Lung (tissue), 12 donors: ENCODE measurements around the gene LRRN4. TPM values are rescaled to one million over a fixed set of nuclear protein-coding genes. Genes with fewer than 3 reads are reported as not detected.

Experiments
- ATAC-seq: fragments of 200-7000 bp; cut with Tn5 transposase; one replicate; pipeline ENCODE4 v1.9.1; 2020; ENCODE audit warnings: moderate number of reproducible peaks; ENCODE audit not compliant: insufficient read depth, low FRiP score
- DNase-seq, 3 donors: peaks; one replicate each; pipeline ENCODE4 v3.0.0-alpha.2; 2013 to 2017
- H3K27ac ChIP-seq, 2 donors: one replicate each; pipeline ENCODE4 v1.5.1; 2013; ENCODE audit warnings: mild to moderate bottlenecking in 2 of 2, moderate library complexity in 2 of 2, control low read depth in 1 of 2, inconsistent platforms in 1 of 2, low read depth in 1 of 2, low read length in 1 of 2
- H3K27me3 ChIP-seq, 3 donors: one replicate each; pipeline ENCODE4 v1.5.1; 2013; ENCODE audit warnings: low read length in 2 of 3; ENCODE audit not compliant: control insufficient read depth in 3 of 3, insufficient read depth in 3 of 3
- H3K36me3 ChIP-seq, 4 donors: one replicate each; pipeline ENCODE4 v1.5.1; 2013; ENCODE audit warnings: low read length in 4 of 4, mild to moderate bottlenecking in 1 of 4, moderate library complexity in 1 of 4; ENCODE audit not compliant: control insufficient read depth in 4 of 4, insufficient read depth in 4 of 4
- H3K4me1 ChIP-seq, 5 donors: one replicate each; pipeline ENCODE4 v1.5.1; 2013; ENCODE audit warnings: low read length in 5 of 5, mild to moderate bottlenecking in 2 of 5, moderate library complexity in 1 of 5; ENCODE audit not compliant: control insufficient read depth in 5 of 5, insufficient read depth in 5 of 5
- H3K4me3 ChIP-seq: one replicate; pipeline ENCODE4 v1.5.1; 2013; ENCODE audit warnings: mild to moderate bottlenecking, control low read depth, moderate library complexity
- H3K9ac ChIP-seq, 2 donors: one replicate each; pipeline ENCODE4 v1.5.1; 2013; ENCODE audit warnings: low read length in 2 of 2, control low read depth in 1 of 2; ENCODE audit not compliant: insufficient read depth in 1 of 2
- H3K9me3 ChIP-seq, 4 donors: one replicate each; pipeline ENCODE4 v1.5.1; 2013; ENCODE audit warnings: low read length in 3 of 4, mild to moderate bottlenecking in 1 of 4, moderate library complexity in 1 of 4; ENCODE audit not compliant: control insufficient read depth in 4 of 4, insufficient read depth in 3 of 4
- CTCF ChIP-seq: IDR thresholded peaks from 2 replicates; pipeline ENCODE4 v1.5.1; 2012; ENCODE audit warnings: mild to moderate bottlenecking; ENCODE audit errors: control extremely low read depth, extremely low read depth
- WGBS, 2 donors: extraction: QIAGEN DNeasy Blood & Tissue Kit; methylation state at CpG; one replicate each; pipeline ENCODE4 v1.1.7; 2013; 5-methylcytosine and 5-hydroxymethylcytosine counted together
- polyA plus RNA-seq, 2 donors: library from polyadenylated mRNA; stranded (reverse); fragments of 200-250 nt; gene quantifications; one replicate each; pipeline ENCODE4 v1.2.1, GENCODE V29; 2013
- total RNA-seq, 2 donors: library from RNA; depleted of rRNA in 1 of 2; stranded (reverse); fragments of >200 nt in 1 of 2; gene quantifications; one replicate each; pipeline ENCODE4 v1.2.1, GENCODE V29; 2014 to 2021
- donor health status: control.
- donor health status: control.
- donor health status: Bipolar disorder and iron deficiency.
- donor health status: healthy.
- donor health status: DM: yes; HTN: yes; CAD: no.

LRRN4 gene
- total and polyA plus RNA-seq, 4 donors, result 9.8 to 62.3 (median 23.5) TPM

- ATAC-seq (no peak), DNase-seq (no peak)
- Histone ChIP-seq H3K36me3 (no peaks in the 10 kb centered on the region), H3K4me3 (no peak overlapping the region), H3K9ac (no peak overlapping the region), H3K9me3 (no peaks in the 10 kb centered on the region), H3K27ac (no peak overlapping the region), H3K27me3 (no peaks in the 10 kb centered on the region), H3K4me1 (no peaks in the 10 kb centered on the region)
- no peak for TF ChIP-seq CTCF
- WGBS, 2 donors, result 76 to 78% methylated on average over 2 of the region's 2 CpGs
These were observed 27.4 kb upstream of the LRRN4 start for GRCh38 chr20:6081236-6081635.

- H3K4me3 ChIP-seq, result no peak overlapping the region
- no peaks in the 10 kb centered on the region for H3K27me3 ChIP-seq
- DNase-seq (no peak), ATAC-seq (no peak)
- H3K9ac ChIP-seq, result no peak overlapping the region
- no peaks in the 10 kb centered on the region for H3K9me3 ChIP-seq
- TF ChIP-seq CTCF, result no peak
- no peak overlapping the region for H3K27ac ChIP-seq
- WGBS, 2 donors, result 75 to 88% methylated on average over 2 of the region's 2 CpGs
- H3K4me1 ChIP-seq, result peaks cover 0 to 5% (median 0%) of the 10 kb centered on the region in 5 donors
- H3K36me3 ChIP-seq, result no peaks in the 10 kb centered on the region
These were observed 25.2 kb upstream of the LRRN4 start for GRCh38 chr20:6079016-6079415.

- Histone ChIP-seq H3K36me3 (no peaks in the 10 kb centered on the region), H3K27me3 (no peaks in the 10 kb centered on the region), H3K4me1 (peaks cover 0 to 5% (median 0%) of the 10 kb centered on the region in 5 donors), H3K27ac (peak overlapping the region in 1 of 2 donors; percentile 26), H3K9me3 (no peaks in the 10 kb centered on the region), H3K9ac (no peak overlapping the region), H3K4me3 (no peak overlapping the region)
- no peak for TF ChIP-seq CTCF
- no peak for ATAC-seq
- WGBS, 2 donors, result 81 to 93% methylated on average over 8 of the region's 8 CpGs
- DNase-seq, result peak; percentile 39 to 56 (median 48)
These were observed 21.8 kb upstream of the LRRN4 start for GRCh38 chr20:6075428-6076219.
